ENCODE measurements around the gene BET1.

BET1 gene

GRCh38 chr7:94015538-94015937 is 11.4 kb upstream of the BET1 start:
- Histone ChIP-seq H2AFZ (ENCODE audit: low read depth, low read length) (no peak overlapping the region), H3K9ac (ENCODE audit: low read length) (no peak overlapping the region), H3K4me3 (ENCODE audit: low read length) (no peak overlapping the region), H3K36me3 (replicated peaks; ENCODE audit: low read depth, low read length) (no peaks in the 10 kb centered on the region), H4K20me1 (ENCODE audit: insufficient read depth, low read length) (no peaks in the 10 kb centered on the region), H3K27me3 (ENCODE audit: low read depth, low read length) (no peaks in the 10 kb centered on the region), H3K27ac (ENCODE audit: low read length) (no peak overlapping the region), H3K4me2 (ENCODE audit: low read length) (no peak overlapping the region), H3K9me3 (ENCODE audit: insufficient read depth, low read length) (no peaks in the 10 kb centered on the region), H3K4me1 (ENCODE audit: low read length) (no peaks in the 10 kb centered on the region), H3K79me2 (ENCODE audit: low read length) (no peaks in the 10 kb centered on the region)
- no peak for TF ChIP-seq EZH2phosphoT487 (IDR thresholded peaks at IDR 0.05; ENCODE audit: low read depth)
- no peak for TF ChIP-seq CTCF (IDR thresholded peaks at IDR 0.05; ENCODE audit: low read depth, low read length)

- H3K4me2 ChIP-seq (ENCODE audit: low read length) = no peak overlapping the region
These were observed 8.6 kb upstream of the BET1 start for GRCh38 chr7:94012746-94013145.

GRCh38 chr7:94011714-94012353 is 7.7 kb upstream of the BET1 start:
- Histone ChIP-seq H3K4me2 (ENCODE audit: low read length) (no peak overlapping the region), H4K20me1 (ENCODE audit: insufficient read depth, low read length) (no peaks in the 10 kb centered on the region), H3K27ac (ENCODE audit: low read length) (no peak overlapping the region), H3K79me2 (ENCODE audit: low read length) (no peaks in the 10 kb centered on the region), H3K9me3 (ENCODE audit: insufficient read depth, low read length) (no peaks in the 10 kb centered on the region), H3K27me3 (ENCODE audit: low read depth, low read length) (no peaks in the 10 kb centered on the region), H3K4me3 (ENCODE audit: low read length) (no peak overlapping the region), H3K36me3 (replicated peaks; ENCODE audit: low read depth, low read length) (no peaks in the 10 kb centered on the region), H2AFZ (ENCODE audit: low read depth, low read length) (no peak overlapping the region), H3K9ac (ENCODE audit: low read length) (no peak overlapping the region), H3K4me1 (ENCODE audit: low read length) (no peaks in the 10 kb centered on the region)
- TF ChIP-seq CTCF (IDR thresholded peaks at IDR 0.05; ENCODE audit: low read depth, low read length) (no peak), EZH2phosphoT487 (IDR thresholded peaks at IDR 0.05; ENCODE audit: low read depth) (no peak)

More at GRCh38 chr7:94012746-94013145, 8.6 kb upstream of the BET1 start:
- Histone ChIP-seq H3K79me2 (ENCODE audit: low read length) (no peaks in the 10 kb centered on the region), H3K36me3 (replicated peaks; ENCODE audit: low read depth, low read length) (no peaks in the 10 kb centered on the region), H3K4me3 (ENCODE audit: low read length) (no peak overlapping the region), H3K27me3 (ENCODE audit: low read depth, low read length) (no peaks in the 10 kb centered on the region), H3K4me1 (ENCODE audit: low read length) (no peaks in the 10 kb centered on the region), H3K9me3 (ENCODE audit: insufficient read depth, low read length) (no peaks in the 10 kb centered on the region), H3K27ac (ENCODE audit: low read length) (no peak overlapping the region), H3K9ac (ENCODE audit: low read length) (no peak overlapping the region), H2AFZ (ENCODE audit: low read depth, low read length) (no peak overlapping the region), H4K20me1 (ENCODE audit: insufficient read depth, low read length) (no peaks in the 10 kb centered on the region)
- TF ChIP-seq CTCF (IDR thresholded peaks at IDR 0.05; ENCODE audit: low read depth, low read length) = no peak
- no peak for TF ChIP-seq EZH2phosphoT487 (IDR thresholded peaks at IDR 0.05; ENCODE audit: low read depth)

GRCh38 chr7:94008537-94008936 is 4.4 kb upstream of the BET1 start:
- TF ChIP-seq CTCF (IDR thresholded peaks at IDR 0.05; ENCODE audit: low read depth, low read length) = no peak
- TF ChIP-seq EZH2phosphoT487 (IDR thresholded peaks at IDR 0.05; ENCODE audit: low read depth) = no peak
- H3K27ac ChIP-seq (ENCODE audit: low read length) = no peak overlapping the region
- no peak overlapping the region for H3K4me3 ChIP-seq (ENCODE audit: low read length)
- H3K27me3 ChIP-seq (ENCODE audit: low read depth, low read length) = no peaks in the 10 kb centered on the region
- H3K4me2 ChIP-seq (ENCODE audit: low read length) = no peak overlapping the region
- peaks cover 5% of the 10 kb centered on the region; the same call in 1 of the 2 replicates for H3K4me1 ChIP-seq (ENCODE audit: low read length)
- H3K79me2 ChIP-seq (ENCODE audit: low read length) = peaks cover 6% of the 10 kb centered on the region
- H3K36me3 ChIP-seq (replicated peaks; ENCODE audit: low read depth, low read length) = no peaks in the 10 kb centered on the region
- H2AFZ ChIP-seq (ENCODE audit: low read depth, low read length) = no peak overlapping the region
- H3K9me3 ChIP-seq (ENCODE audit: insufficient read depth, low read length) = no peaks in the 10 kb centered on the region
- no peaks in the 10 kb centered on the region for H4K20me1 ChIP-seq (ENCODE audit: insufficient read depth, low read length)
- no peak overlapping the region for H3K9ac ChIP-seq (ENCODE audit: low read length)
